ENCODE results near the gene PDE6G.
"Not testable (repeated sequence)": the region's sequence is repeated elsewhere in the genome, so short reads cannot be mapped to it uniquely, and the experiment has no call there.

The PDE6G gene

DNA sequence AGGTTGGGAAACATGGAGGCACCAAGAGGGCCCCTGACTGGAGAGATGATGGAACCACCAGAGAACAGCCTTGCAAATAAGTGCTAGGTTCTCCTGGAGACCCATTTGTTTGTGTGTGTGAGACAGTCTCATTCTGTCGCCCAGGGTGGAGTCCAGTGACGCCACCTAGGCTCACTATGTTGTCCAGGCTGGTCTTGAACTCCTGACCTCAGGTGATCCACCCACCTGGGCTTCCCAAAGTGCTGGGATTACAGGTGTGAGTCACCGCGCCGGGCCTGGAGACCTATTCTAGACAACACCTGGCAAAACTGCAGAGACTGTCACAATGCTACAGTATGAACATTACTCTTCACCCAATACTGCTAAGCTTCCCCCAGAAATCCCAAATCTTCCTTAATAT lies 20.9 kb downstream of the PDE6G start:
- DNase-seq (ENCODE audit: low read depth in 3 of 3): no peak

DNA sequence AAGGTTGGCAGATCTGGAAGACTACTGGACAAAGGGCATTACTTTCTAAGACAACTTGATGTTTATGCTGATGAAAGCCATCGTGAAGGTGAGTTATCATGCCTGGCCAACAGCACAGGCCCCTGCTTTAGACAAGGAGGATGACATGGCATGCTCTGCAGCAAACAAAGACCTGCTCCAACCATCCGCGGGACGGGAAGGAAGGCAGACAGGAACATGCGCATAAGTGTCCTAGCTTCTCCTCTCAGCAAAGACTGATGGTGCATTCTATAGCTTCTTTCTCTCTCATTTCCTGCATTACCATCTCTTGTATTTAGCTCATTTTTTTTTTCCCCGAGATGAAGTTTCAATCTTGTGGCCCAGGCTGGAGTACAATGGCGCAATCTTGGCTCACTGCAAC lies 24.9 kb downstream of the PDE6G start:
- DNase-seq (ENCODE audit: low read depth in 3 of 3): no peak

DNA sequence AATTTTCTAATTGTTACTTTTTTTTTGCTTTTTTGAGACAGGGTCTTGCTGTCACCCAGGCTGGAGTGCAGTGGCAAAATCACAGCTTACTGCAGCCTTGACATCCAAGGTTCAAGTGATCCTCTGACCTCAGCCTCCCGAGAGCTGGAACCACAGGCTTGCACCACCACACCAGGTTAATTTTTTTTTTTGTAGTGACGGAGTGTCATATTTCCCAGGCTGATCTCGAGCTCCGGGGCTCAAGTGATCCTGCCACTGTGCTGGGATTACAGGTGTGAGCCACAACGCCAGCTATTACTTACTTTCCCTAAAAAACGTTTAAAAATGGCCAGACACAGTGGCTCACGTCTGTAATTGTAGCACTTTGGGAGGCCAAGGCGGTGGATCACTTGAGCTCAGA lies 26.1 kb downstream of the PDE6G start:
- DNase-seq (ENCODE audit: low read depth in 3 of 3): no peak

DNA sequence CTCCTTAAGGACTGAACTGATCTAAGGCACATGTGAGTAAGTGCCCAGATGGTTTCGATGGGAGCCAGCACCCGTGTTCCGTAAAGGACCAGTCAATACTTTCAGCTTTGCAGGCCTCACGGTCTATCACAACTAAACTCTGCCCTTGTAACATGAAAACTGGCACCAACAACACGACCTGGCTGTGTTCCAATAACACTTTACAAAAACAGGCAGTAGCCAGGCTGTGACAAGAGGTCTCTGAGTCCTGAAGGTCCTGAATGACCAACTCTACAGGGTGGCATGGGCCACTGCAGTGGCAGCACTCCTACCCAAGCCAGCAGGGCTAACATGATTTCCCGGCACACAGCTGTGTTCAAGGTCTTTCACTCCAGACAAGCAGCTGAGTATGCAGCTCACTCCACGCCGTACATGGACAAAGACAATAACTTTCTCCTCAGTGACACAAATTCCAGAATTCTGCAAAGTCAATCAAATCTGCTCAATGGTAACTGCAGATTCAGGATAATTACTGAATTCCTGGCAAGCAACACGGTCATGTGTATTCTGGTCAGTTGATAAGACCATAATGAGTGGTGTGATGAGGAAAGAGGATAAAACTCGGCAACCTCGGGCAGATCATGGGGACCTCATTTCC lies 34.7 kb downstream of the PDE6G start:
- DNase-seq (ENCODE audit: low read depth in 3 of 3): no peak

DNA sequence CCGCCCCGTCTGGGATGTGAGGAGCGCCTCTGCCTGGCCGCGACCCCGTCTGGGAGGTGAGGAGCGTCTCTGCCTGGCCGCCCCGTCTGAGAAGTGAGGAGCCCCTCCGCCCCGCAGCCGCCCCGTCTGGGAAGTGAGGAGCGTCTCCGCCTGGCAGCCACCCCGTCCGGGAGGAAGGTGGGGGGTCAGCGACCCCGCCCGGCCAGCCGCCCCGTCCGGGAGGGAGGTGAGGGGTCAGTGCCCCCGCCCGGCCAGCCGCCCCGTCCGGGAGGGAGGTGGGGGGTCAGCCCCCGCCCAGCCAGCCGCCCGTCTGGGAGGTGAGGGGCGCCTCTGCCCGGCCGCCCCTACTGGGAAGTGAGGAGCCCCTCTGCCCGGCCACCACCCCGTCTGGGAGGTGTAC lies 38.0 kb downstream of the PDE6G start:
- DNase-seq (ENCODE audit: low read depth in 3 of 3): not testable (repeated sequence)

DNA sequence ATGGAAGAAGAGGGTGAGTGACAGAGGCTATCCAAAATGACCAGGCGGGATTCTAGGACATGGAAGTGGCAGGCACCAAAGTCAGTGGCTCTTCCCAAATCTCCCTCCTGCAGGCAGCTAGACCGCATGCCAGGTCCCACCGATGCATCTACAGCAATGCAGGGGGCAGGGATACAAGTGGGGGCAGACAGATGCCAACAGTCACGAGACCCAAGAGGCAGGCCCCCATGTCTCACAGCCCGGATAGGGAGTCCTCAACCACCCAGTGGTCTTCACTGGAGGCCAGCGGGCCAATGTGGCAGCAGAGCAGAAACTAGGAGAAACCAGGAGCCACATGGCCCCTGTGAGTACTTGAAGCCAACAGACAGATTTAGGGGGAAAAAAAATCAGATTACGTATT lies 39.5 kb downstream of the PDE6G start:
- DNase-seq (ENCODE audit: low read depth in 3 of 3): no peak

DNA sequence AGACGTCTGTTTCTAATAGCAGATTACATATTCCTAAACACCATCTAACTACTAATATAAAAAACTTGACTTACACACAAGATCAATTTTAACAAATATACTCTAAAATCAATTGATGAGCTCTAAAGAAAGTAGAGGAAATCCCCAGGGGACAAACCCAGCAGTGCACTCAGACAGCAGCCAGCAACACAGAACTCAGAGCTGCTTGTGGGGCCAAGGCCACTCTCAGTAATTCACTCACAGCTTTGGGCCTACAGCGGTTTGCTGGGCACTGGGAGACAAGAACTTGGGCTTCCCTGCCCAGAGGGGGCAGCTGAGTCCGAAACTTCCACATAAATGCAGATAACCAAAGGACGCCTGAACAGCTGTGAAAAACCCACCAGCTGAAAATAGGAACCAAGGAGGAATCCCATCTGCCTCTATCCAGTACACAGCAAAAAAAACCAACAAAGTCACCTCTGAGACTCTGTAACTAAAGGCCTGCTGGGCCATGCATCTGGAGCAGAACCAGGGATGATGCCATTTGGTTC lies 40.9 kb downstream of the PDE6G start:
- DNase-seq (ENCODE audit: low read depth in 3 of 3): no peak

DNA sequence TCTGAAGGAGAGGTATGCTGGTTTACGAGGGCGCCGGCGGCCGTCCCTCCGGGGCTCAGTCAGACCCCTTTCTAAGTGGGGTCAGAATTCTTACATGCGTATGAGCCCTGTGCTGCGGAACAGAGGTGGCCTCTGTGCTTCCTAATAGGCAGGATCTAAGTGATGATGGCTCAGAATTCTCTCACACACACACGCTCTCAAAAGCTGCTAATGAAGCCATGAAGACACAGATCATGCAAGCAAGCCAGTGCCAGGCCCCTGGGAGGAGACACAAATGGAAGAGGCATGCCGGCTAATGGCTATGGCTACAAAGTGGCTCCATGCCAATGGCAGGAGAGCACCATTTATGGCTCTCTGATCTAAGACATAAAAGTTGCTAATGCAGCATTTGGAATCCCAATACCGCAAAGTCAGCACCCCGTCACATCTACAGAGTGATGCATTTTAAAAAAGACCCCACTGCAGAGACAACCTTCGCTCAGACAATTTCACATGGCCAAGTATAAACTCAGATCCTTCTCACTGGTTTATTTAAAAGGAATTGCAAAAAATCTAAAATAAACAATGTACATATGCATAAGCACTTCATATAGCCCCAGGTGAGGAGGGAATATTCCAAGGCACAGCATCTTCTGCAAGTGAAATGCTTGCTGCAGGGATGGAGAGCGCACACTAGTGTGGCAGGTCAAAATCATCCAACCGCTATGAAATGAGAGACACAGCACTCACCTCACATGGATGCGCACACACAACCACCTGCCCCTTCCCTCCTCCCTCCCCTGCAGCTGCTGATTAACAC lies 44.0 kb downstream of the PDE6G start:
- DNase-seq (ENCODE audit: low read depth in 3 of 3): no peak

DNA sequence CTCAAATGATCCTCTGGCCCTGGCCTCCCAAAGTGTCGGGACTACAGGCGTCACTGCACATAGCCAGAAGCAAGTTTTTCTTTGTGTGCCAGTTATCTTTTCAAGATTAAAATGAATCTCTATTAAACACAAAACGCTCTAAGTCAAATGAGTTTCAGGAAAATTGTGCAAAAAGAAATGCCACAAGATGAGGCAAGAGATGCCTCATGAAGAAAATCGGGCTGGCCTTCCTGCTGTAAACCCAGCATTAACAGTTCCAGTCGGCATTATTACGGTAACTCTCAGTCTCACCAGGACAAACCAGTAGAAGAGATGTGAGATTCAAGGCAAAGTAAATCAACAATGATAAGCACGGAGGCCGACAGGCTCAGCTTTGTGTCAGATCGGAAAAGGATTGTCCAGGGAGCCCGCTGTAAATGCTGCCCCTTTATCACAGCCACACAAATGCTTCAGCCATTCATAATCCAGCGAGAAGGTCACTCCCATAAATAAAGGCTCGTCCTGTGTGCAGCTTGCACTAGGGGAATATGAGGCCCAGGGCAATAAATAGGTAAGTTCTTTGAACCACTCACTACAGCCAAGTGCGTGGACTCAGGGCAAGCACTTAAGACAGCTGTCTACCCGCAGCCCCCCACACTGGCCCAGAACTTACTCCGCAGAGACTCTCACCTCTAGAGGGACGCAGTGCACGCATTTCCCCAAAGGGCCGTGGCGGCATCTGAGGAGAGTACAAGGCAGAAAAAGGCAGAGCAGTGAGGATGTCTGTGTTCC lies 46.6 kb downstream of the PDE6G start:
- DNase-seq (ENCODE audit: low read depth in 3 of 3): no peak

DNA sequence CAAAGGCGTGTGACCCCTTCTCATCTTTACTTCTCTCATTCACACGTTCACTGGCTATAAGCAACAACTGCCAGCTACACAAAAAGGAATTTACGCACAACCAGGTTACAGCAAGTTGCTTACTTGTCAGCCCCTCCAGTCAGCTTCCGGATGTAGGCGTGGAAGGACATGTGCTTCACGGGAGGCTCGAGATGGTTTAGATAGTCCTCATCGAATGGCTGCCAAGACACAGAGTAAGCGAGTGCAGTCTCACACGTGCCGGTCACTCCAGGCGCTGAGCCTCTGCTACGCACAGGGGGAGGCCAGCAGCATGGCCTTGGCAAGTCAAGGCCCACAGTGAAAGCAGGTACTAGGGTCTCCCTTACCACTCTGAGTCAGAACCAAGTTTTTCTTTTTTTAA lies 47.7 kb downstream of the PDE6G start:
- DNase-seq (ENCODE audit: low read depth in 3 of 3): no peak

DNA sequence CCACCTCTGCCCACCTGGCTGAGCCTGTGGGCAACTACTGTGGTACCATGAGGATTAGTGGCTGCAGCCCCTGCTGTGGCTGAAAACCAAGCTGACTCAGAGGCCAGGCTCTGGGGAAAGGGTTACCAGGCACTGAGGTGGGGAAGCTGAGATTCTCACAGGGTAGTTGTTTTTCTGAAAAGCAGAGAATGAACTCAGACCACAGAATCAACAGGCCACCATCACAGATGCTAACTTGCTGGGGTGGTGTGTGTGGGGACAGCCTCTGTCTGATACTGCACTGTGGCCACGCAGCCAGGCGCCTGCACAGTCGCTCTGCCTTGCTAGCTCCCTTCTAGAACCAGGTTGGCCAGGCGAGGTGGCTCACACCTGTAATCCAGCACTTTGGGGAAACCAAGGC lies 48.3 kb downstream of the PDE6G start:
- DNase-seq (ENCODE audit: low read depth in 3 of 3): no peak

DNA sequence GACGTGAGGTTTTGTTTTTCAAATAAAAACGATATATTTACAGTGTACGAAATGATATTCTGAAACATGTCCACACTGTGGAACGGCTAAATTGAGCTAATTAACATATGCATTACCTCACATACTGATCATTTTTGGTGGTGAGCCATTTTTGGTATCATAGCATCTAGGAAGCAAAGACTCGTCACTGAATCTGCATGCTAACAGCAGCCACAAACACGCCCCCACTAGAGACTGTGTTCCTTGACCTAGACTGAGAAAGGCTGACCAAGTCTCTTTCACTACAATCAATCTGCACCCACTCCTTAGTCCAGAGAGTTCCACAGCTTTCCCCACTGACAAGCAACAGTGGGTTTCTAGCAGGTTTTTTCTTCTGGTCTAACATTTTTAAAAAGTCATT lies 48.9 kb downstream of the PDE6G start:
- DNase-seq (ENCODE audit: low read depth in 3 of 3): no peak

DNA sequence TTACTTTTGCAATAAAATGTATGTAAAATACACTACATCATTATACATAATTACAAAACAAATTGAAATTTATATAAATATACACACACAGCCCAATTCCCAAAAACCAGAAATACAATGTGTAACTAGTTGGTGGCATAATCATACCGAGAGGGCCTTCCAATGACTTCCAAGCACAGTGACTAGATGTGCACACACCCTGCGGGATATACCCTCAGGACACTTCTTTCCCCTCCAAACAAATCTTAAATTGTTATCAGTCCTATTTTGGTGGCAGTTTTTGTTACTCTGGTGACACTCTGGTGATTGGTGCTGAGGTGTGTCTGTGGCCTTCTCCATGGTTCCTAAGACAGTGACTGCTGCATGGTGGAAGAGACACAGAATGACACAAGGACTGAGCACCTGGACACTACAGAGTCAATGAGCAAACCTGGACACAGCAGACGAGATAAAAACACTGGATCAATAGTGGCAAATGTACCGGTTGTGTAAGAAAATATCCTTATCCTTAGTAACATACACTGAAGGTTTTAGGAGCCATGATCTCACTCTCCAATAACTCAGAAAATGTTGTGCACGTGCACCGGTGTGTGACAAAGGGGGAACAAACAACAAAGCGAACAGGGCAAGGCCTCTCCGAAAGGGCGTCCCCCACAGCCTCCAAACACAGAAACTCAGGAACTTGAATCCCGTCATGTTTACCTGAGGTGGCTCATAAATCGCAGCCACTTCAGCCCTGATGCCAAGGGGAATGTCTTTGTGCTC lies 52.3 kb downstream of the PDE6G start:
- no peak for DNase-seq (ENCODE audit: low read depth in 3 of 3)

DNA sequence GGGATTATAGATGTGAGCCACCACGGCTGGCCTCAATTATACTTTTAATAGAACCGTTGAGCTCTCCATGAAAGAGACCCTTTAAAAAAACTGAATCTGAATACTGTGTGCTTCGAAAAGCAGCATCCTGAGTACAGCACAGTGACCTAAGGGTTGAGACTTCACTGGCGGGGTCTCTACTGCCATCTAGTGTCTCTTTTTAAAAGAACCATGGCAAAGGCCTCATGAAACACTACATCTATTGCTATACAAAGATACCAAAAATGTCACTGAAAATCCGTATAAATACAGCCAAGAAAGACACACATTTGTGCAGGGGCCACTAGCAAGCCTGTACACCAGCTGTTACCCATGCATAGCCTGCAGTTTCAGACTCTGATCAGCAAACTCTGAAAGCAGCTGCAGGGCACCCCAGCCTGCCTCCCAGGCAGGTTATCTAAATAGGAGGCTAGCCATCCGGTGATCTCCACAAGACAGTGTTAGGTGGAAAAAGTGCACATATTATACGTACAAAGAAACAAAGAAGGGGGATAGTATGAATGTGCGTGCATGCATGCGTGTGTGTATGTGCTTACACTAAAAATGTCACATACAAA lies 54.7 kb downstream of the PDE6G start:
- peak in 2 of 3 experiments; percentile 9 to 13 for DNase-seq (ENCODE audit: low read depth in 3 of 3)

Measured in stimulated activated CD4-positive, alpha-beta T cell treated with anti-CD3 and anti-CD28 coated beads, TNF-alpha, amount 100 ng/mL, for 4 hours (primary cell).